GM13977 (cell line): ENCODE data around the gene GADD45A.

ENCODE experiments used
- DNase-seq: peaks from one replicate; pipeline ENCODE4 v3.0.0; 2012; ENCODE audit warnings: low spot score
- in situ Hi-C: fragments of 300-500 bp; cut with MboI; formaldehyde crosslinking; loops from one replicate; pipeline ENCODE4 v1.12.0; 2022; ENCODE audit warnings: low sequenced_read_pairs, low pct_unique_long_range_greater_than_20kb, mixed read lengths, inconsistent platforms; ENCODE audit not compliant: unreplicated experiment
- TF ChIP-seq, protein P1 (sequence below): IDR thresholded peaks from 2 replicates; pipeline ENCODE4 v1.5.1; 2012; ENCODE audit warnings: mild to moderate bottlenecking, control low read depth; ENCODE audit not compliant: insufficient read depth; ENCODE audit errors: extremely low read depth, missing control alignments

Gene GADD45A

DNA sequence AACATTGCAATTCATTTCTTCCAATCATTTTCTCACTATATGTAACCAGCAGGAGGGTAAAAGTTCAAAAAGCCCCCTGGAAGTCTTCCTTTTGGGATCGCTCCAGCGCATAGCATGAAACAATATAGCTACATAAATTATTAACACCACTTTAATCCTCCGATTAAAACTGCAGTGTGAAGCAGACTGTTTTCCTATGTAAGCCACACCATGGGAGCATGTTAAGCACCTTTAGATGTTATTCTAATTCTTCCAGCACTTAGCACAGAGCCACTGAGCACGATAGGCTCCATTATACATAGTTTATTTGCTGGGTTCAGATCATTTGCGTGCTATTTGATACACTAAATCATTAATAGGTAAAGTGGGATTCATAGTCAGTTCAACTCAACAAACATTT is 18.4 kb upstream of the GADD45A start:
- TF ChIP-seq, protein P1, sequence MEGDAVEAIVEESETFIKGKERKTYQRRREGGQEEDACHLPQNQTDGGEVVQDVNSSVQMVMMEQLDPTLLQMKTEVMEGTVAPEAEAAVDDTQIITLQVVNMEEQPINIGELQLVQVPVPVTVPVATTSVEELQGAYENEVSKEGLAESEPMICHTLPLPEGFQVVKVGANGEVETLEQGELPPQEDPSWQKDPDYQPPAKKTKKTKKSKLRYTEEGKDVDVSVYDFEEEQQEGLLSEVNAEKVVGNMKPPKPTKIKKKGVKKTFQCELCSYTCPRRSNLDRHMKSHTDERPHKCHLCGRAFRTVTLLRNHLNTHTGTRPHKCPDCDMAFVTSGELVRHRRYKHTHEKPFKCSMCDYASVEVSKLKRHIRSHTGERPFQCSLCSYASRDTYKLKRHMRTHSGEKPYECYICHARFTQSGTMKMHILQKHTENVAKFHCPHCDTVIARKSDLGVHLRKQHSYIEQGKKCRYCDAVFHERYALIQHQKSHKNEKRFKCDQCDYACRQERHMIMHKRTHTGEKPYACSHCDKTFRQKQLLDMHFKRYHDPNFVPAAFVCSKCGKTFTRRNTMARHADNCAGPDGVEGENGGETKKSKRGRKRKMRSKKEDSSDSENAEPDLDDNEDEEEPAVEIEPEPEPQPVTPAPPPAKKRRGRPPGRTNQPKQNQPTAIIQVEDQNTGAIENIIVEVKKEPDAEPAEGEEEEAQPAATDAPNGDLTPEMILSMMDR = no peak
- DNase-seq = no peak
- in situ Hi-C loops = no loop called here

DNA sequence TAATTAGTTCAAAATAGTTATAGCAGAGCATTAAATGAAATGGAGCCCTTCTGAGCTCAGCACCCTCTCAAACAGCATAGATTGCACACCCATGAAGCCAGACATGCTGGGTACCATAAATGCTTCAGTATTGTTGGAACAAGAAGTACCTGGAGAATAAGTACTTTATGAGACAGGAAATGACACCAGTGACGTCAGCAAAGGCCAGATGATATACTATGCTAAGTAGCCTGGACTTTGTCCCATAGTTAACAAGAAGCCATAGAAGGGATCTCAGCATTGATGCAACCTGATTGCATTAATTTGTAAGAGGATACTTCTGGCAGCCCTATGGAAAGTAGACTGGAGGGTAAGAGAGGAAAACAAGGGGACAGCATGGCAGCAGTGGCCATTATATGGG is 16.3 kb upstream of the GADD45A start:
- DNase-seq = no peak
- TF ChIP-seq, protein P1 = no peak
- in situ Hi-C loops = no loop called here

DNA sequence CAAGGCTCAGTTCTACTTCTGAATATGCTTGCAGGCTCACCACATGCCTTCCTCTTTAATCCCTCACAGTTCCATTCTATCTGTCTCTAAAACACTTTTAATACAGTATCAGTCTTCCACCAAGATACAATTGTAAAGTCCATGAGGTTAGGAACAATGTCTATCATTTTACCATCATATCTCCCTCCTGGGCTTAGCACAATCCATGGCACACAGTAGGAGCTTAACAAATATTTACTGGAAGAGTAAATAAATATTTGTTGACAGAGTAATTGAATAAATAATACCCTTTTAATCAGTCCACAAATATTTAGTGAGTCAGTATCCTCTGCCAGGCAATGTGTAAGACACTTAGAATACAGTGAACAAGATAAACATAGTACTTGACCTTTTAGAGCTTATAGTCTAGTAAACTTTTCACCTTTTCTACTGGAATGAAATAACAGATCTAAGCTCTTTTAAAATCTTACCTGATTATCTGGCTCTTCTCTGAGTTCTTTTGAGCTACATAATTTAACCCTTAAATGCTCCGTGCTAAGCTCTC is 12.7 kb upstream of the GADD45A start:
- DNase-seq = no peak
- in situ Hi-C loops = no loop called here
- TF ChIP-seq, protein P1 = no peak

DNA sequence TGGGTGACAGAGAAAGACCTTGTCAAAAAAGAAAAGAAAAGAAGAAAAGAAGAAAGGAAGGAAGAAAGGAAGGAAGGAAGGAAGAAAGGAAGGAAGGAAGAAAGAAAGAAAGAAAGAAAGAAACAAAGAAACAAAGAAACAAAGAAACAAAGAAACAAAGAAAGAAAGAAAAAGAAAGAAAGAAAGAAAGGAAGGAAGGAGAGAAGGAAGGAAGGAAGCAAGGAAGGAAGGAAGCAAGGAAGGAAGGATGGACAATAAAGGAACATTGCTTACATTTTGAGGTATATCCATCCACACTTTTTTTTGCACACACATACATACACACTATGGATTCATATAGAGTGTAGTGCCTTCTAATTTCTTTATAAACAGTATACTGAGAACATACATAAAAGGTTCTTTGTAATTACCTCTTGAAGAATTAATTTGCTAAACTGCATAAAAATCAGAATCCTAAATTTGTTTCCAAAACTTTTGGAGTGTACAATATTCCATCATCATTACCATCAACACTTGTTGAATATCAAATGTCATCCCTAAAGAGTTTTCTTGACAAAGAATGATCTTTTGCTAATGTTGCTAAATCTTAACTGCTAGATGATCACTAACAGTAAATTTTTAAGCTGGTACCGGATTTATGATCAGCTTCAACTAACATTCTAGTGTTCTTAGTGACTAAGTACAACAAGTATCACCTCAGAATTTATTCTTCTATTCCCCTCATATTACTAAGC is 11.4 kb upstream of the GADD45A start:
- in situ Hi-C loops = no loop called here
- DNase-seq = no peak
- TF ChIP-seq, protein P1 = no peak

DNA sequence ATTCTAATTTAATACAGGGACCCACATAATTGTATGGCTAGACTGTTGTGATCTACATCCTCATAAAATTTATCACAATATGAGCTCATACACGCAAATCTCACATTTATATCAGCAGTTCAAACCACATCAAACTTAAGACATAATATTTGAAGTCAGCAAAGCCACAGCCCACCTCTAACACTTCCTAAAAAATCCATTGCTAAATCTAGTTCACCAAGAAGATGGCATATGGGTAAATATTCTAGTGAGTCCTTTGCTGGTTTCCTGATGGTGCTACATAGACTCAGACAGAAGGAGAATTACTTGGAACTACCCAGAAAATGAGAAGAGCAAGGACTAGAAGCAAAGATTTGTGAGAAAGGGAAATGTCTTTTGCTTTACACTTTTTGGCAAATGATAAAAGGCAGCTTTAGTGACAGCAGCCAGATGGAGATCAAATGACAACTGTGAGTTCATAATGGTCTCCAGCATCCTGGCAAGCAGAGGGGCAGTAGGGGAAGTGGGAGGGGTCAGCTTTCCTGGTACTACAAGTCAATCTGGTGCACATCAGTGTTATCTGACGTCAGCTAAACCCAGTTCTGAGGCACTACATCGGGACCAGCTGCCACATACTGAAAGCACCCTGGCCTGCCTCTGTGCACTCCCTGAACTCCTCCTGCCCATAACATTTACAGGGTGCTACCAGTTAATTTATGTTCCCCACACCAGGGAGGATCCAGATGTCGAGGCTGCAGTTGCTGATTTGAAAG is 10.6 kb upstream of the GADD45A start:
- no peak for DNase-seq
- in situ Hi-C loops = no loop called here
- TF ChIP-seq, protein P1 = no peak

DNA sequence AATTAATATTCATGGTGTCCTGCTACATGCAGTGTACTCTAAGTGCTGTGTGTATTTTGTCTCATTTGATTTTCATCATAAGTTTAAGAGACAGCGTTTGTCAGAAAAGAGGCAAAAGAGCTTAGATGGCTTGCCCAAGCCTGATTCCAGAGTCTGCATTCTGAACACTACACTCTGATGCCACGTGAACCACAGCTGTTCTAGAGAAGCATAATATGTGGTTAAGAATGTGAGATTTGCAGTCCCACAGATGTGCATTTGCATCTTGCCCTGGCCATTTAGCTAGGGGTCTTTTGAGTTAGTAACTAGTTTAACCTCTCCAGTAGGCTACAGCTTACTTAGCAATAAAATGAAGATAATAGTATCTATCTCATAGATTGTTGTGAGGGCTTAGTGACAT is 9.2 kb upstream of the GADD45A start:
- no peak for DNase-seq
- TF ChIP-seq, protein P1 = no peak

More for the DNA sequence above, 9.2 kb upstream of the GADD45A start:
- in situ Hi-C loops = no loop called here
